ENCODE data around the gene PGBD2. TPM values are rescaled to one million over a fixed set of nuclear protein-coding genes. Genes with fewer than 3 reads are reported as not detected.
A peak's percentile ranks its signal among the peaks of the same experiment; 100 is the strongest.

The PGBD2 gene
- total RNA-seq, 1 donor from 2014 or later: 12.5 TPM

DNA sequence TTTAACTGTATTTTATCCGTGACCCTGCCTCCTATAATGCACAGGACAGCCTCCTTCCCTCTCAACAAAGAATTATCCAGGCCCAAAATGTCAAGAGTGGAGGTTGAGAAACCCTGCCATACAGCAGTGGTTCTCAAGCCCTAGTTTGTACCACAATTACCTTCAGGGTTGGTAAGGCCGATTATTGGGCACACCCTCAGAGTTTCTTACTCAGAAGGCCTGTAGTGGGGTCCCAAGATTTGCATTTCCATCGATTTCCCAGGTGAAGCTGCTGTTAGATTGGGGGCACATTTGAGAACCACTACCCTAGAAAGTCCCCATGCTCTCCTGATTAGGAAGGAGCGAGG is 400 bp upstream of the PGBD2 start:
- no peaks in the 10 kb centered on the region for H3K36me3 ChIP-seq
- intact Hi-C loops (cut with DNase I): no loop called here
- peak overlapping the region; percentile 92 for H3K27ac ChIP-seq
- no peak for DNase-seq (ENCODE audit: extremely low spot score in 2 of 2)
- peak overlapping the region; percentile 66 to 69 for H3K4me3 ChIP-seq
- H3K4me1 ChIP-seq: peaks cover 15% of the 10 kb centered on the region
- TF ChIP-seq POLR2AphosphoS5 (IDR thresholded peaks at IDR 0.05; ENCODE audit: insufficient read depth in 1 of 2, low read depth in 1 of 2) (no peak), CTCF (IDR thresholded peaks at IDR 0.05) (no peak), POLR2A (IDR thresholded peaks at IDR 0.05) (no peak)
- H3K27me3 ChIP-seq: no peaks in the 10 kb centered on the region
- H3K9me3 ChIP-seq: no peaks in the 10 kb centered on the region

GRCh38 chr1:248906753-248907661 is 972 bp downstream of the PGBD2 start:
- DNase-seq (ENCODE audit: extremely low spot score in 2 of 2): no peak
- peak overlapping the region; percentile 92 for H3K27ac ChIP-seq
- no peaks in the 10 kb centered on the region for H3K36me3 ChIP-seq
- intact Hi-C loops (cut with DNase I): no loop called here
- TF ChIP-seq POLR2A (IDR thresholded peaks at IDR 0.05) (no peak), CTCF (IDR thresholded peaks at IDR 0.05) (no peak)
- H3K27me3 ChIP-seq: no peaks in the 10 kb centered on the region
- peak overlapping the region; percentile 66 to 69 for H3K4me3 ChIP-seq
- H3K4me1 ChIP-seq: peaks cover 15% of the 10 kb centered on the region
- H3K9me3 ChIP-seq: no peaks in the 10 kb centered on the region

- Histone ChIP-seq H3K27me3 (no peaks in the 10 kb centered on the region), H3K9me3 (no peaks in the 10 kb centered on the region), H3K4me3 (no peak overlapping the region), H3K4me1 (peaks cover 11% of the 10 kb centered on the region), H3K36me3 (peaks cover 0 to 18% of the 10 kb centered on the region in 2 donors), H3K27ac (no peak overlapping the region)
- intact Hi-C loops (cut with DNase I): no loop called here
- no peak for TF ChIP-seq POLR2A (IDR thresholded peaks at IDR 0.05)
- TF ChIP-seq CTCF (IDR thresholded peaks at IDR 0.05): no peak
- TF ChIP-seq POLR2AphosphoS5 (IDR thresholded peaks at IDR 0.05; ENCODE audit: insufficient read depth in 1 of 2, low read depth in 1 of 2): no peak
- no peak for DNase-seq (ENCODE audit: extremely low spot score in 2 of 2)
These were observed 4.7 kb downstream of the PGBD2 start for GRCh38 chr1:248910761-248911160.

DNA sequence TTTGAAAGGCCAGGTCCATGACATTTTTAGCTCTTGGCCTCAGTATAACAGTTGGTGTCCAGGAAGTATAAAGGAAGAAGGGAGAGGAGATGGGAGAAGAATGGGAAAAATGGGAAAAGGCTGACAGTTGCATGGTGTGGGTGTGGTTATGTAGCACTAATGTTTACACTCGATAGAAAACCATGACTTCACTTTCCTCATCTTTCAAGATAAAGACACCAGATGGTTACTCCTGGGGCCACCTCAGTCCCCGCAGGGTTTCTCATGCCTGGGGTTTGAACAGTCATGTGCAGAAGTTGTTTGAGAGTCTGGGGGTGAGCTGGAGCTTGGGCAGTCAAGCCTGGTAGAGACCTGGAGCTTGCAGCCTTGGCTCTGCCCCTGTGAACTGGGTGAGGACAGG is 7.9 kb downstream of the PGBD2 start:
- Histone ChIP-seq H3K27ac (no peak overlapping the region), H3K4me3 (no peak overlapping the region), H3K9me3 (no peaks in the 10 kb centered on the region), H3K4me1 (no peaks in the 10 kb centered on the region), H3K36me3 (peaks cover 0 to 45% of the 10 kb centered on the region in 2 donors), H3K27me3 (no peaks in the 10 kb centered on the region)
- no peak for DNase-seq (ENCODE audit: extremely low spot score in 2 of 2)
- intact Hi-C loops (cut with DNase I): no loop called here
- no peak for TF ChIP-seq CTCF (IDR thresholded peaks at IDR 0.05)
- TF ChIP-seq POLR2AphosphoS5 (IDR thresholded peaks at IDR 0.05; ENCODE audit: insufficient read depth in 1 of 2, low read depth in 1 of 2): no peak
- no peak for TF ChIP-seq POLR2A (IDR thresholded peaks at IDR 0.05)

DNA sequence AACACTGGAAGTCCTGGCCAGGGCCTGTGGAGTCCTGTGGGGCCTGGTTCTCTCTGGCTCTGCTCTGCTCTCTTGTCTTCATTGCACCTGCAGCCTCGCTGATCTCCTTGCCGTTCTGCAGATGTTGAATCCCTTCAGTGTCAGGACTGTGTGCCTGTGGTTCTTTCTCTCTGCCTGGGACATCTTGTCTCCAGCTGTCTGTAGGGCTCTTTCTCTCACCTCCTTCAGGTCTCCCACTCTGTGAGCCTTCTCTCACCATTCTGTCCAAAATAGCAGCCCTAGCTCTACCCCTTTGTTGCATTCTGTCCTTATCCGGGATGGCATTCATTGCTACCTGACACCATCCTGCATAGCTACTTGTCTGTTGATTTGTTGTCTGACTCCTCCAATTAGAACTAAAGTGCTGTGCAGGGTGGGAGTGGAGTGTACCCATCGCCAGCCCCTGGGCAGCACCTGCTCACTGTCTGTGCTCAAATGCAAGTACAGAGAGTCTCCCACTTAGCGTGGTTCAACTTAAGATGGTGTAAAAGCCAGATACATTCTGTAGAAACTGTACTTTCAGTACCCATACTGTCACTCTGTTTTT is 8.9 kb downstream of the PGBD2 start:
- Histone ChIP-seq H3K9me3 (no peaks in the 10 kb centered on the region), H3K4me3 (no peak overlapping the region), H3K36me3 (peaks cover 0 to 47% of the 10 kb centered on the region in 2 donors), H3K27ac (no peak overlapping the region), H3K27me3 (no peaks in the 10 kb centered on the region), H3K4me1 (no peaks in the 10 kb centered on the region)
- no peak for DNase-seq (ENCODE audit: extremely low spot score in 2 of 2)
- TF ChIP-seq POLR2AphosphoS5 (IDR thresholded peaks at IDR 0.05; ENCODE audit: insufficient read depth in 1 of 2, low read depth in 1 of 2): no peak
- no peak for TF ChIP-seq CTCF (IDR thresholded peaks at IDR 0.05)
- no peak for TF ChIP-seq POLR2A (IDR thresholded peaks at IDR 0.05)
- intact Hi-C loops (cut with DNase I): no loop called here
